H9 (cell line): ENCODE results near the gene TPCN2. TPM values are rescaled to one million over a fixed set of nuclear protein-coding genes. Genes with fewer than 3 reads are reported as not detected.
A peak's percentile ranks its signal among the peaks of the same experiment; 100 is the strongest.

Experiments used
- DNase-seq: peaks from one replicate; pipeline ENCODE4 v3.0.0-alpha.2; 2017
- H2AFZ ChIP-seq: one replicate; pipeline ENCODE4 v1.6.1; 2013; ENCODE audit warnings: mild to moderate bottlenecking, low read length, control low read depth, moderate library complexity
- H2AK5ac ChIP-seq: 2 replicates; pipeline ENCODE4 v1.6.1; 2013; ENCODE audit warnings: low read length, control low read depth, mixed read lengths; ENCODE audit not compliant: insufficient read length
- H2BK120ac ChIP-seq: one replicate; pipeline ENCODE4 v1.6.1; 2013; ENCODE audit warnings: low read depth, mild to moderate bottlenecking, low read length, control low read depth, inconsistent platforms; ENCODE audit not compliant: poor library complexity, severe bottlenecking
- H2BK12ac ChIP-seq: 2 replicates; pipeline ENCODE4 v1.6.1; 2013; ENCODE audit warnings: low read length, control low read depth, mixed read lengths, low read depth; ENCODE audit not compliant: insufficient read length
- H2BK15ac ChIP-seq: 2 replicates; pipeline ENCODE4 v1.6.1; 2013; ENCODE audit warnings: low read depth, low read length, control low read depth
- H2BK20ac ChIP-seq: one replicate; pipeline ENCODE4 v1.6.1; 2013; ENCODE audit warnings: low read depth, mild to moderate bottlenecking, low read length, control low read depth, inconsistent platforms; ENCODE audit not compliant: poor library complexity, severe bottlenecking
- H2BK5ac ChIP-seq: 2 replicates; pipeline ENCODE4 v1.6.1; 2013; ENCODE audit warnings: low read length, control low read depth, mixed read lengths; ENCODE audit not compliant: insufficient read length
- H3K14ac ChIP-seq: 2 replicates; pipeline ENCODE4 v1.6.1; 2013; ENCODE audit warnings: low read length, control low read depth; ENCODE audit not compliant: insufficient read depth
- H3K18ac ChIP-seq: 2 replicates; pipeline ENCODE4 v1.6.1; 2013; ENCODE audit warnings: low read depth, mild to moderate bottlenecking, mixed read lengths, low read length, control low read depth; ENCODE audit not compliant: insufficient read length
- H3K23ac ChIP-seq: 2 replicates; pipeline ENCODE4 v1.6.1; 2013; ENCODE audit warnings: low read length, control low read depth, mixed read lengths, low read depth; ENCODE audit not compliant: insufficient read length
- H3K23me2 ChIP-seq: 2 replicates; pipeline ENCODE4 v1.6.1; 2013; ENCODE audit warnings: low read depth, mild to moderate bottlenecking, mixed read lengths, low read length, control low read depth; ENCODE audit not compliant: insufficient read length, poor library complexity, severe bottlenecking
- H3K27ac ChIP-seq: 2 replicates; pipeline ENCODE4 v1.5.1; 2013; ENCODE audit warnings: low read length, control low read depth, mixed read lengths, low read depth; ENCODE audit not compliant: insufficient read length
- H3K27me3 ChIP-seq: 2 replicates; pipeline ENCODE4 v1.6.1; 2013; ENCODE audit warnings: low read length, control low read depth, inconsistent platforms; ENCODE audit not compliant: insufficient read depth
- H3K4ac ChIP-seq: 2 replicates; pipeline ENCODE4 v1.6.1; 2013; ENCODE audit warnings: low read depth, mild to moderate bottlenecking, control low read depth, inconsistent platforms, low read length, moderate library complexity
- H3K4me1 ChIP-seq: 2 replicates; pipeline ENCODE4 v1.6.1; 2013; ENCODE audit warnings: low read length, control low read depth, inconsistent platforms; ENCODE audit not compliant: insufficient read depth
- H3K4me2 ChIP-seq: 2 replicates; pipeline ENCODE4 v1.6.1; 2013; ENCODE audit warnings: low read length, control low read depth, mixed read lengths; ENCODE audit not compliant: insufficient read length, insufficient read depth
- H3K56ac ChIP-seq: 2 replicates; pipeline ENCODE4 v1.6.1; 2013; ENCODE audit warnings: low read depth, mild to moderate bottlenecking, mixed read lengths, low read length, control low read depth; ENCODE audit not compliant: insufficient read length
- H3K79me1 ChIP-seq: 2 replicates; pipeline ENCODE4 v1.6.1; 2013; ENCODE audit warnings: low read depth, mild to moderate bottlenecking, moderate library complexity, low read length, control low read depth, inconsistent platforms; ENCODE audit not compliant: insufficient read depth, poor library complexity, severe bottlenecking
- H3K79me2 ChIP-seq: 2 replicates; pipeline ENCODE4 v1.6.1; 2013; ENCODE audit warnings: low read length, control low read depth, inconsistent platforms; ENCODE audit not compliant: insufficient read depth
- H3K9ac ChIP-seq: 2 replicates; pipeline ENCODE4 v1.6.1; 2013; ENCODE audit warnings: low read length, control low read depth, mixed read lengths; ENCODE audit not compliant: insufficient read length; ENCODE audit errors: extremely low read depth
- H3K9me3 ChIP-seq: one replicate; pipeline ENCODE4 v1.6.1; 2013; ENCODE audit warnings: low read depth, low read length, inconsistent platforms; ENCODE audit not compliant: control insufficient read depth
- H3T11ph ChIP-seq: one replicate; pipeline ENCODE4 v1.6.1; 2013; ENCODE audit warnings: mild to moderate bottlenecking, low read length, control low read depth, inconsistent platforms
- H4K20me1 ChIP-seq: one replicate; pipeline ENCODE4 v1.6.1; 2013; ENCODE audit not compliant: control insufficient read depth, insufficient read length, insufficient read depth
- H4K5ac ChIP-seq: 2 replicates; pipeline ENCODE4 v1.6.1; 2013; ENCODE audit warnings: low read depth, mild to moderate bottlenecking, mixed read lengths, low read length, control low read depth; ENCODE audit not compliant: insufficient read length
- H4K8ac ChIP-seq: replicated peaks from 2 replicates; pipeline ENCODE4 v1.6.1; 2013; ENCODE audit warnings: low read length, control low read depth, mixed read lengths, low read depth; ENCODE audit not compliant: insufficient read length
- H4K91ac ChIP-seq: 2 replicates; pipeline ENCODE4 v1.6.1; 2013; ENCODE audit warnings: low read depth, mild to moderate bottlenecking, moderate library complexity, mixed read lengths, low read length, control low read depth; ENCODE audit not compliant: insufficient read length
- H3K27ac Mint-ChIP-seq, 3 experiments: 2 replicates in 2 of 3; 3 replicates in 1 of 3; pipeline ENCODE4 v1.8.0; 2020 to 2021; ENCODE audit warnings: mixed read lengths in 3 of 3, mild to moderate bottlenecking in 1 of 3, moderate library complexity in 1 of 3
- H3K27me3 Mint-ChIP-seq: 2 replicates; pipeline ENCODE4 v1.8.0; 2021; ENCODE audit warnings: low read depth, mild to moderate bottlenecking, moderate library complexity, mixed read lengths
- H3K36me3 Mint-ChIP-seq, 3 experiments: 2 replicates in 2 of 3; 3 replicates in 1 of 3; pipeline ENCODE4 v1.8.0; 2020 to 2021; ENCODE audit warnings: low read depth in 3 of 3, mixed read lengths in 3 of 3; ENCODE audit not compliant: insufficient read depth in 1 of 3
- H3K4me1 Mint-ChIP-seq, 2 experiments: 2 replicates each; pipeline ENCODE4 v1.8.0; 2020; ENCODE audit warnings: mixed read lengths in 2 of 2
- H3K4me3 Mint-ChIP-seq, 2 experiments: 2 replicates in 1 of 2; 3 replicates in 1 of 2; pipeline ENCODE4 v1.8.0; 2020 to 2021; ENCODE audit warnings: mild to moderate bottlenecking in 2 of 2, mixed read lengths in 2 of 2, moderate library complexity in 1 of 2
- H3K9me3 Mint-ChIP-seq, 2 experiments: 2 replicates in 1 of 2; 3 replicates in 1 of 2; pipeline ENCODE4 v1.8.0; 2020; ENCODE audit warnings: mild to moderate bottlenecking in 2 of 2, mixed read lengths in 2 of 2, moderate library complexity in 1 of 2
- WGBS: extraction: QIAGEN DNeasy Blood & Tissue Kit; methylation state at CpG from one replicate; pipeline ENCODE4 v1.1.7; 2013; ENCODE audit warnings: missing lambda C conversion rate, low lambda C conversion rate, mixed read lengths; ENCODE audit not compliant: insufficient read length; ENCODE audit errors: extremely low coverage; 5-methylcytosine and 5-hydroxymethylcytosine counted together
- total RNA-seq: library from RNA; stranded (reverse); gene quantifications from 2 replicates; pipeline ENCODE4 v1.2.1, GENCODE V29; 2021
- TF ChIP-seq, protein P1 (sequence below): fragments of 200-600 bp; sonication (generic); conservative IDR thresholded peaks from 3 replicates; pipeline ENCODE4 v1.8.0; 2021; ENCODE audit warnings: antibody characterized with exemption, mild to moderate bottlenecking

The TPCN2 gene
- total RNA-seq, 1 experiment from 2014 or later = 16.8 TPM

DNA sequence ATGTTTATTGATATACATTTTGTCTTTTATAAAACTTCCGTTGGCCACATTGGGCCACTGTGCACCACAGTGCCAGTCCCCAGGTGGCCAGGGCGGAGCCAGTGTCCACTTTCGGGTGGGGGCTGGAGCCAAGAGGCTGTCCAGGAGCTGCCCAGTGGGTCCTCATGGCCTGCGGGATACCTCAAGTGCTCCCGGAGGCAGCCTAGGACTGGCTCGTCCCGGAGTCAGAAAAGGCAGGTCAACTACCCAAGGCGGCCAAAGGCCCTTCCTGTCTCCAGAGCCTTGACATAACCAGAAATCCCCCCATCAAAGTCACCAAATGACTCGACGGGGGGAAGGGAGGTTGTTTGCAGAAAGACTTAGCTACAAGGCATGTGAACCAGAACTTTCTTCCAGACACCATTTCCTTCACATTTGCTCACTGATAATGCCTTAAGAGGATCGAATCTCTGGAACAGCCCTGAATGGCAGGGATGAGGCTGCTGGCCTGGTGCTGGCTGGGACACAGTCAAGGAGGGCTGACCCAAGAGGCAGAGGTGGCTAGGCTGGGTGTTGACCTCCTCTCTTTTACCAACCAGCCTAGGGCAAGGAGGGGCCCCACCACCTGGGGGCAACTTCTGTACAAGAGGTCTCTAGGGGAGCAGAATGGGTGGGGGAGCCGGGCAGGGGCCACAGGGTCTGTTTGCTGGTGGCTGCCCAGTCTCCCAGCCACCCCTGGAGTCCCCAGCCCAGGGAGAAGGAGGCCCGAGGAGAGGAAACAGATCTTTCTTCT lies 44.1 kb upstream of the TPCN2 start:
- H3K27ac ChIP-seq = no peak overlapping the region
- Mint-ChIP-seq H3K9me3 (no peaks in the 10 kb centered on the region; a peak in 1 of 5 replicates), H3K36me3 (peaks cover 0 to 5% (median 0%) of the 10 kb centered on the region in 3 experiments; a peak in 4 of 7 replicates), H3K4me3 (no peak overlapping the region), H3K27me3 (no peaks in the 10 kb centered on the region; the same call in 1 of the 2 replicates), H3K4me1 (peaks cover 14 to 15% of the 10 kb centered on the region in 2 experiments), H3K27ac (no peak overlapping the region)
- no peaks in the 10 kb centered on the region for H3K4me1 ChIP-seq
- H2BK20ac ChIP-seq = no peak overlapping the region
- H4K20me1 ChIP-seq = no peaks in the 10 kb centered on the region
- H3K23me2 ChIP-seq = no peaks in the 10 kb centered on the region
- no peak overlapping the region for H3K14ac ChIP-seq
- H2BK15ac ChIP-seq = no peak overlapping the region
- WGBS = no CpG with 5 or more reads among the region's 13 CpGs
- H4K5ac ChIP-seq = no peak overlapping the region
- H4K8ac ChIP-seq = no peak overlapping the region
- H3K79me2 ChIP-seq = no peaks in the 10 kb centered on the region
- H3K56ac ChIP-seq = no peak overlapping the region
- no peak overlapping the region for H2BK12ac ChIP-seq
- no peak overlapping the region for H4K91ac ChIP-seq
- no peak overlapping the region for H2AFZ ChIP-seq
- TF ChIP-seq, protein P1, sequence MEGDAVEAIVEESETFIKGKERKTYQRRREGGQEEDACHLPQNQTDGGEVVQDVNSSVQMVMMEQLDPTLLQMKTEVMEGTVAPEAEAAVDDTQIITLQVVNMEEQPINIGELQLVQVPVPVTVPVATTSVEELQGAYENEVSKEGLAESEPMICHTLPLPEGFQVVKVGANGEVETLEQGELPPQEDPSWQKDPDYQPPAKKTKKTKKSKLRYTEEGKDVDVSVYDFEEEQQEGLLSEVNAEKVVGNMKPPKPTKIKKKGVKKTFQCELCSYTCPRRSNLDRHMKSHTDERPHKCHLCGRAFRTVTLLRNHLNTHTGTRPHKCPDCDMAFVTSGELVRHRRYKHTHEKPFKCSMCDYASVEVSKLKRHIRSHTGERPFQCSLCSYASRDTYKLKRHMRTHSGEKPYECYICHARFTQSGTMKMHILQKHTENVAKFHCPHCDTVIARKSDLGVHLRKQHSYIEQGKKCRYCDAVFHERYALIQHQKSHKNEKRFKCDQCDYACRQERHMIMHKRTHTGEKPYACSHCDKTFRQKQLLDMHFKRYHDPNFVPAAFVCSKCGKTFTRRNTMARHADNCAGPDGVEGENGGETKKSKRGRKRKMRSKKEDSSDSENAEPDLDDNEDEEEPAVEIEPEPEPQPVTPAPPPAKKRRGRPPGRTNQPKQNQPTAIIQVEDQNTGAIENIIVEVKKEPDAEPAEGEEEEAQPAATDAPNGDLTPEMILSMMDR = no peak
- H3K23ac ChIP-seq = no peak overlapping the region
- H2BK5ac ChIP-seq = no peak overlapping the region
- H3K4me2 ChIP-seq = no peak overlapping the region
- no peak overlapping the region for H3T11ph ChIP-seq
- no peak overlapping the region for H3K18ac ChIP-seq
- no peaks in the 10 kb centered on the region for H3K27me3 ChIP-seq
- no peaks in the 10 kb centered on the region for H3K79me1 ChIP-seq
- H3K9ac ChIP-seq = no peak overlapping the region
- no peak overlapping the region for H2BK120ac ChIP-seq
- no peak overlapping the region for H2AK5ac ChIP-seq
- H3K9me3 ChIP-seq = no peaks in the 10 kb centered on the region
- no peak overlapping the region for H3K4ac ChIP-seq
- DNase-seq = peak; percentile 20
